Measurements from ENCODE around the gene CAPSL.
"Not testable (repeated sequence)": the region's sequence is repeated elsewhere in the genome, so short reads cannot be mapped to it uniquely, and the experiment has no call there.

Gene CAPSL

GRCh38 chr5:35876454-35876853, 62.0 kb downstream of the CAPSL start:
- no peak for DNase-seq (ENCODE audit: low read depth)

GRCh38 chr5:35870605-35871004, 67.8 kb downstream of the CAPSL start:
- no peak for DNase-seq (ENCODE audit: low read depth)

- DNase-seq (ENCODE audit: low read depth): no peak
These were observed 68.6 kb downstream of the CAPSL start for GRCh38 chr5:35869685-35870277.

- no peak for DNase-seq (ENCODE audit: low read depth)
These were observed 70.4 kb downstream of the CAPSL start for GRCh38 chr5:35867998-35868397.

- no peak for DNase-seq (ENCODE audit: low read depth)
These were observed 75.3 kb downstream of the CAPSL start for GRCh38 chr5:35863159-35863558.

- DNase-seq (ENCODE audit: low read depth): no peak
These were observed 76.3 kb downstream of the CAPSL start for GRCh38 chr5:35862126-35862525.

GRCh38 chr5:35861718-35862117, 76.7 kb downstream of the CAPSL start:
- DNase-seq (ENCODE audit: low read depth): no peak

- no peak for DNase-seq (ENCODE audit: low read depth)
These were observed 77.7 kb downstream of the CAPSL start for GRCh38 chr5:35860686-35861085.

- no peak for DNase-seq (ENCODE audit: low read depth)
These were observed 79.2 kb downstream of the CAPSL start for GRCh38 chr5:35859101-35859661.

- DNase-seq (ENCODE audit: low read depth): no peak
These were observed 80.7 kb downstream of the CAPSL start for GRCh38 chr5:35857606-35858205.

GRCh38 chr5:35856765-35857351, 81.6 kb downstream of the CAPSL start, which contains the start of gene IL7R:
IL7R (plus strand) TSS chr5:35856891; CDS start chr5:35856978, 87 bp downstream.
- DNase-seq (ENCODE audit: low read depth): no peak

GRCh38 chr5:35856186-35856764, 82.1 kb downstream of the CAPSL start:
- not testable (repeated sequence) for DNase-seq (ENCODE audit: low read depth)

- DNase-seq (ENCODE audit: low read depth): no peak
These were observed 83.2 kb downstream of the CAPSL start for GRCh38 chr5:35855187-35855586.

Measured in stimulated activated CD8-positive, alpha-beta memory T cell treated with anti-CD3 and anti-CD28 coated beads, Interleukin-12 subunit alpha, Interleukin-12 subunit beta, amount 100 ng/mL, for 1 hour (primary cell).